ENCODE results near the gene TSPAN9. TPM values are rescaled to one million over a fixed set of nuclear protein-coding genes. Genes with fewer than 3 reads are reported as not detected.

TSPAN9 gene
- polyA plus RNA-seq, 3 donors: 0.15 to 0.34 (median 0.25) TPM

- Histone ChIP-seq H3K27me3 (ENCODE audit: control insufficient read depth in 2 of 2, insufficient read depth in 2 of 2, low read length in 2 of 2) (peaks cover 18 to 94% of the 10 kb centered on the region in 2 donors), H3K4me2 (replicated peaks; ENCODE audit: extremely low read depth, low read length, poor library complexity, severe bottlenecking) (no peak overlapping the region), H3K79me2 (ENCODE audit: insufficient read depth, low read length) (no peaks in the 10 kb centered on the region), H3K9me3 (replicated peaks in 1 of 2; ENCODE audit: control insufficient read depth in 1 of 2, insufficient read depth in 1 of 2, low read length in 2 of 2) (peaks cover 11 to 28% of the 10 kb centered on the region in 2 donors), H3K27ac (ENCODE audit: low read depth in 1 of 2, low read length in 2 of 2) (no peak overlapping the region), H2AFZ (ENCODE audit: insufficient read depth, low read depth, low read length, poor library complexity, severe bottlenecking) (no peak overlapping the region), H3K36me3 (replicated peaks in 1 of 2; ENCODE audit: control insufficient read depth in 1 of 2, insufficient read depth in 2 of 2, low read length in 2 of 2) (no peaks in the 10 kb centered on the region), H3K4me1 (ENCODE audit: control insufficient read depth in 1 of 2, insufficient read depth in 2 of 2, low read length in 2 of 2) (peaks cover 14 to 16% of the 10 kb centered on the region in 2 donors), H3K4me3 (replicated peaks in 1 of 3; ENCODE audit: low read depth in 2 of 3, low read length in 3 of 3) (no peak overlapping the region), H4K20me1 (ENCODE audit: insufficient read depth, low read length) (no peaks in the 10 kb centered on the region), H3K9ac (ENCODE audit: insufficient read depth, low read length, poor library complexity, severe bottlenecking) (no peak overlapping the region)
- Mint-ChIP-seq H3K9me3 (peaks cover 2 to 12% (median 6%) of the 10 kb centered on the region in 7 donors), H3K27ac (no peak overlapping the region), H3K4me3 (peak overlapping the region in 1 of 2 donors; percentile 82), H3K4me1 (peaks cover 18% of the 10 kb centered on the region), H3K27me3 (ENCODE audit: low read depth in 3 of 3) (peaks cover 66 to 88% (median 85%) of the 10 kb centered on the region in 3 donors), H3K36me3 (peaks cover 0 to 3% of the 10 kb centered on the region in 2 donors)
- no peak for TF ChIP-seq CTCF (IDR thresholded peaks at IDR 0.05)
- intact Hi-C loops (cut with micrococcal nuclease): no loop called here
- whole genome bisulfite sequencing (ENCODE audit: insufficient coverage): 94% methylated on average over 9 of the region's 13 CpGs
- DNase-seq: no peak
Measured at GRCh38 chr12:3131129-3131528, 54.0 kb downstream of the TSPAN9 start.

- H3K27ac Mint-ChIP-seq: peak overlapping the region in 1 of 7 donors; percentile 82
- Histone ChIP-seq H3K36me3 (replicated peaks in 1 of 2; ENCODE audit: control insufficient read depth in 1 of 2, insufficient read depth in 2 of 2, low read length in 2 of 2) (no peaks in the 10 kb centered on the region), H3K9me3 (replicated peaks in 1 of 2; ENCODE audit: control insufficient read depth in 1 of 2, insufficient read depth in 1 of 2, low read length in 2 of 2) (peaks cover 11 to 26% of the 10 kb centered on the region in 2 donors), H4K20me1 (ENCODE audit: insufficient read depth, low read length) (no peaks in the 10 kb centered on the region), H2AFZ (ENCODE audit: insufficient read depth, low read depth, low read length, poor library complexity, severe bottlenecking) (no peak overlapping the region), H3K27me3 (ENCODE audit: control insufficient read depth in 2 of 2, insufficient read depth in 2 of 2, low read length in 2 of 2) (peaks cover 10 to 81% of the 10 kb centered on the region in 2 donors), H3K4me2 (replicated peaks; ENCODE audit: extremely low read depth, low read length, poor library complexity, severe bottlenecking) (no peak overlapping the region), H3K4me3 (replicated peaks in 1 of 3; ENCODE audit: low read depth in 2 of 3, low read length in 3 of 3) (no peak overlapping the region), H3K9ac (ENCODE audit: insufficient read depth, low read length, poor library complexity, severe bottlenecking) (no peak overlapping the region), H3K79me2 (ENCODE audit: insufficient read depth, low read length) (no peaks in the 10 kb centered on the region), H3K4me1 (ENCODE audit: control insufficient read depth in 1 of 2, insufficient read depth in 2 of 2, low read length in 2 of 2) (peaks cover 14 to 16% of the 10 kb centered on the region in 2 donors), H3K27ac (ENCODE audit: low read depth in 1 of 2, low read length in 2 of 2) (no peak overlapping the region)
- peaks cover 55 to 86% (median 79%) of the 10 kb centered on the region in 3 donors for H3K27me3 Mint-ChIP-seq (ENCODE audit: low read depth in 3 of 3)
- peaks cover 18% of the 10 kb centered on the region for H3K4me1 Mint-ChIP-seq
- H3K4me3 Mint-ChIP-seq: peak overlapping the region in 1 of 2 donors; percentile 47
- WGBS (ENCODE audit: insufficient coverage): 76% methylated on average over 7 of the region's 21 CpGs
- TF ChIP-seq CTCF (IDR thresholded peaks at IDR 0.05): no peak
- intact Hi-C loops (cut with micrococcal nuclease): no loop called here
- no peak for DNase-seq
- peaks cover 0 to 3% of the 10 kb centered on the region in 2 donors for H3K36me3 Mint-ChIP-seq
- H3K9me3 Mint-ChIP-seq: peaks cover 2 to 11% (median 6%) of the 10 kb centered on the region in 7 donors
Measured at GRCh38 chr12:3132636-3133404, 55.6 kb downstream of the TSPAN9 start.
